NCI-H1930 (cell line): ENCODE results near the gene ACACB.

Source experiments
- DNase-seq, 2 experiments: peaks; one replicate each; lab custom pipeline; 2025; lab: John Stamatoyannopoulos, UW

ACACB gene

DNA sequence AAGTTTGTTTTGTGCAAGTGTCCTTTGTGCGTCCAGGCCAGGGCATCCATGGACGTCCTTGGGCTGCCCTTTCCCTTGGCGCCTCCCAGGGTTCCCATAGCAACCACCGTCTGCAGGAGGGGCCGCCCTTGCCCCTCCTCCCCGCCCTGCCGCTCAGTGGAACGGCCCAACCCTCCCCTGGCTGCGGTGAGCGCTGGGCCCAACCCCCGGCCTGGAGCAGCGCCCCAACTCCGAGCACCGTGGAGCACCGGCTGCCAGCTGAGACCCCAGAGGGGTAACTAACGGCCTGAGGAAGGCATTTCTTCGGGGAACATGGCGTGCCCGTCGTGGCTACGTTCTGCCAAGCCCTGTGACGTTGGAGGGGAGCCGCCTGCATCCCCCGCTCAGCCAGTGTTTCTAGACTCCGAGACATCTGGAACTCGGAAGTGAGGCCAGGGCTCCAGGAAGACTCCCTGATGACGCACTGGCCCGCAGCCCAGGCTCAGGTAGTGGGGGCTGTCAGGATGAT lies 5.3 kb upstream of the ACACB start:
- no peak for DNase-seq

DNA sequence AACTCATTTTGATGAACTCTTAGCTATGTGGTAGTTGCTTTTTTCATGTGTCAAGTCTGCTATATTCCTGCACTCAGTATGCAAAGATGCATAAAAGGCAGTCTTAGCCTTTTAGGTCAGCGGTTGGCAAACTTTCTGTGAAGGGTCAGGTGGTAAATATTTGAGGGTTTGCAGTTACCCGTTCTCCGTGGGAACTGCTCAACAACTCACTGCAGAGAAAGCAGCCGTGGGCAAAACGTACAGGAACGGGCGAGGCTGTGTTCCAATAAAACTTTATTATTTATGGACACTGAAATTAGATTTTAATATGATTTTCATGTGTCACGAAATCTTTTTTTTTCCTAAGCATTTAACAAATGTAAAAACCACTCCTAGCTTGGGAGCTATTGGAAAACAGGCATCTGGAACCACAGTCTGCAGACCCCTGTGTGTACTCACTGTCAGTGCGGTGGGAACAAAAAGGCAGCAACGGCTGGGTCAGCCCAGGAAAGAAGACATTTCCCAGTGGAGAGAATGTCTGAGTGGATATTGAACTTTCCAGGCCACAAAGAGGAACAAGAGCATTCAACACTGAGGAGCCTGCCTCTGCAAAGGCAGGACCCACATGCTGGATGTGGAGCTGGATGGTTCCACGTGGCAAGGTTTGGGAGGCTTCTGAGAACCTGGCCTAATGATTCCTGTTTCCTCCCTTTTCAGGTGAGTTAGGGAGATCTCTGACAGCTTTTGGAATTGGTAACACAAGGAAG lies 3.5 kb upstream of the ACACB start:
- DNase-seq = no peak

GRCh38 chr12:109113661-109114321 lies 2.6 kb upstream of the ACACB start:
- DNase-seq = no peak

DNA sequence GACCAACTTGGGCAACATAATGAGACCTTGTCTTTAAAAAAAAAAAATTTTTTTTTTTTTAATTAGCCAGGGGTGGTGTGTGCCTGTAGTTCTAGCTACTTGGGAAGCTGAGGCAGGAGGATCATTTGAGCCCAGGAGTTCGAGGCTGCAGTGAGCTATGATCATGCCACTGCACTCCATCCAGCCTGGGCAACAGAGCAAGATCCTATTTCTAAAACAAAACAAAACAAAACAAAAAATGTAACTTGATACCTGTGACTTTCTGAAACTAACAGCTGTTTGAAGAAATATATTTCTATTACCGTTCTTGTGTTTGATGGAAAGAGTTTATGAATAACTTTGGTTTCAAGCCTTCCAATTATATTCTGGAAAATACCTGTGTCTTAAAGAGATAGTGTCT lies 1.7 kb upstream of the ACACB start:
- DNase-seq = no peak

GRCh38 chr12:109115404-109115757 lies 1.0 kb upstream of the ACACB start:
- no peak for DNase-seq

- DNase-seq = no peak
These were observed 193 bp downstream of the ACACB start for GRCh38 chr12:109116611-109116949.

- DNase-seq = no peak
These were observed 3.7 kb downstream of the ACACB start for GRCh38 chr12:109120095-109120494.

DNA sequence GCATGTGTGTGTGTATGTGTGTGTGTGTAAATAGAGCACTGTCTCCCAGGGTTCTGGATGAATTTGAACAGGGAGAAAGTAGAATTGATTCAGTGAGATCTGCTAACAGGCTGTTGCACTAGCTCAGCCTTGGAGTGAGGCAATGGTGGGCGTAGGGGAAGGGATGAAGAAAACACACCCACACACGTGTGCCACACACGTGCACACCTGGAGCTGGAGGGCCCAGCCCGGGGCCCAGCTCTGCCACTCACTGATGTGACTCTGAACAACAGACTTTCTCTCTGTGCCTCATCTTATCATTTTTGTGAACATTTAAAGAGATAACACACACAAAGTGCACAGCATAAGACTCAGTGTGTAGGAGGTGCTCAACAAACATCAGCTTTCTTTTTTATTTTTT lies 4.2 kb downstream of the ACACB start:
- no peak for DNase-seq

DNA sequence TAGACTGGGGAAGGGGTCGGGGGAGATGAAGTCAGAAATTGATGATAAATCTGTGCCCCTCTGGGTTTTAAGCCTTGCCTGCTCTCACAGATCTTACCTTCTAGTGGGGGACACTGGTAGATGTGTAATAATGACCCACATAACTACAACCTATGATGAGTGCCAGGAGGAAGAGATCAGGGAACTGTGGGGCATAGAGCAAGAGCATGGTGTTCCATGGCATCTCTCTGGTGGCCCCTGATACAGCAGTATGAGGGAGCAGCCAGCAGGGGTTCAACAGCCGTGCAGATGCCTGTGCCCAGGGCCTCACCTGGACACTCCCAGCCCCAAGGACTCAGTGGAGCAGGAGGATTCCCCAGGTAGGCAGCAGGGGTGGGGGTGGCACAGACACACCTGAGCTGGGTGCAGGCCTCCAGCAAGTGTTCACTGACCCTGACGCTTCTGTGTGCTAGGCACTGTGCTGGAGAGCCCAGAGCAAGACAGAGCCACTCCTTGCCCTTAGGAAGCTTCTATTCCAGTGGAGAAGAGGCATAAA lies 5.0 kb downstream of the ACACB start:
- no peak for DNase-seq

- no peak for DNase-seq
These were observed 8.7 kb downstream of the ACACB start for GRCh38 chr12:109124878-109125648.

- DNase-seq = no peak
These were observed 9.4 kb downstream of the ACACB start for GRCh38 chr12:109125791-109126190.

DNA sequence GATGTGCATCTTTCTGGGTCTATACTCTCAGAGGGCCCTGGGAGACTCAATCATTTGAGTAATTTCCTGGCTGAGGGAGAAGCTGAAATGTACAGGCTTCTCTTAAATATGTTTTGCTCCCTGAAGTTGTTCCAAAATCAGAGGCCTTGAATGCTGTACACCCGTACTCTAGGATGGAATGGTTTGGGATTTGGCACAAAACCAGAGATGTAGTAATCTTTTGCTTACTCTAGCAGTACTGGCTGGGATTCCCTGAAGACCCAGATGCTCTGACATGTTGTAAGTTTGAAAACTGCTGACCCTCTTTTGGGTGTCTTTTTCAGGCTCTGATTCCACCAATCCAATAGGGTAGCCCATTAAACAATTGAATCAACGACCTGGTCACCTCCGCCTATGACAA lies 10.4 kb downstream of the ACACB start:
- DNase-seq = no peak

DNA sequence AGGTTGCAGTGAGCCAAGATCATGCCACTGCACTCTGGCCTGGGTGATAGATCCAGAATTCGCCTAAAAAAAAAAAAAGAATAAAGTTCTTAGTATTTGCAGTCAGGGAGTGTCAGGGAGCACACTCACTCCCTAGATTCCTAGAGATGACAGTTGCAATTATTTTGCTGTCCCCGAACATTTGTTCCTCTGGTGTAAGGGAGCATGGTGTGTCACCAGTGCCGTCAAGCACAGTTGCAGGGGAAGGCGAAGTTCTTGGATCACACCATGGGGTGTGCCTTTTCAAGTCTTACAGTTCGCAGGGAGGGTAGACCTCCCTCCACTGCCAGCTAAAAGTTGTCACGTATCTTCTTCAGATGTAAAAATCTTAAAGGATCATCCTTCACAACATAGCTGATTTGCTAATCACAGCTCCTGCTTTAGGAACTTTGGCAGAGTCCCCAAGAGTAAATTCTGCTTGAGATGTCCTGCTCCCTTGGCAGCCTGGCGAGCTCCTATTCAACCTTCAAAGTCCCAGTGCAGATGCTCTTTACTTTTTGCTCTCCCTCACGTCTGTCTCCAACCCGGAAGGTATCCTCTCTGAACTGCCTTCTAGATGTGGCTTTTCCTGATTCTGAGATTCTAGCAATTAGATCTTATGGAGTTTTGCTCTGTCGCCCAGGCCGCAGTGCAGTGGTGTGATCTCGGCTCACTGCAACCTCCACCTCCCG lies 11.3 kb downstream of the ACACB start:
- no peak for DNase-seq

DNA sequence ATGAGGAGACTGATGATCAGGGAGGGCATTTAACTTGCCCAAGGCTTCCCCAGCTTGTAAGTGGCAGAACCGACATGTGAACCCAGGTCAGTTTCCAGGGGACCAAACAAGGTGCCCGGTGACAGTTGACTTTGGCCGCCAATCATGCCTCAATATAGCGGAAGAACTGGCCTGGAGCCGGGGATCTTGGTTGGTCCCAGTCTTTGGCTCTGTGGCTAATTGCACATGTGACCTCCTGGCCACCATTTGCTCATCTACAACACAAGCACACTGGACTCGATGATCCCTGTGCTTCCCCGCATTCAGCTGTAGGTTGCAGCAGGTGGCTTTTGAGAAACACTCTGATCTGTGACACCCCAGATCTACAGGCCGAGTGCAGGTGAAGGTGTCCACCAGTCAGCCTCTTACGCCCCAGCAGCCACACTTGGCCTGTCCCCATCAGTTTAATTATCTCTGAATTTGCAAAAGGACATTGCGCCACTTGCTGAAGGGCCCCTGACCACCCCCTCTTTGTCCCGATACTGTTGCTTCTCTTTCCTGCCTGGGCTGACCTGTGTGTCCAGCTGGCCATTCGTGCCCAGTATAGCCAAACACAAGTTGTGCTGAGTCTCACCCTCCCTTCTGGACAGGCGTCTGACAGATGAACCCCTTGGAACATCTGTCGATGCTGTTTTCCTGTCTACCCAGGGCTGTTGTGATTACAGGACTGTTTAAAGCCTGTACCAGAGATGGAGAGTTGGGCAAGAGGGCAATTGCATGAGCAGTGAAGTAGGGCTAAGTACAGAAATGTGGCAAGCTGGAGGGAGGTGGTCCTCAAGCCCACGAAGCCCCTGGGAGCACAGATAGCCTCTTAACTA lies 14.1 kb downstream of the ACACB start:
- DNase-seq = no peak

DNA sequence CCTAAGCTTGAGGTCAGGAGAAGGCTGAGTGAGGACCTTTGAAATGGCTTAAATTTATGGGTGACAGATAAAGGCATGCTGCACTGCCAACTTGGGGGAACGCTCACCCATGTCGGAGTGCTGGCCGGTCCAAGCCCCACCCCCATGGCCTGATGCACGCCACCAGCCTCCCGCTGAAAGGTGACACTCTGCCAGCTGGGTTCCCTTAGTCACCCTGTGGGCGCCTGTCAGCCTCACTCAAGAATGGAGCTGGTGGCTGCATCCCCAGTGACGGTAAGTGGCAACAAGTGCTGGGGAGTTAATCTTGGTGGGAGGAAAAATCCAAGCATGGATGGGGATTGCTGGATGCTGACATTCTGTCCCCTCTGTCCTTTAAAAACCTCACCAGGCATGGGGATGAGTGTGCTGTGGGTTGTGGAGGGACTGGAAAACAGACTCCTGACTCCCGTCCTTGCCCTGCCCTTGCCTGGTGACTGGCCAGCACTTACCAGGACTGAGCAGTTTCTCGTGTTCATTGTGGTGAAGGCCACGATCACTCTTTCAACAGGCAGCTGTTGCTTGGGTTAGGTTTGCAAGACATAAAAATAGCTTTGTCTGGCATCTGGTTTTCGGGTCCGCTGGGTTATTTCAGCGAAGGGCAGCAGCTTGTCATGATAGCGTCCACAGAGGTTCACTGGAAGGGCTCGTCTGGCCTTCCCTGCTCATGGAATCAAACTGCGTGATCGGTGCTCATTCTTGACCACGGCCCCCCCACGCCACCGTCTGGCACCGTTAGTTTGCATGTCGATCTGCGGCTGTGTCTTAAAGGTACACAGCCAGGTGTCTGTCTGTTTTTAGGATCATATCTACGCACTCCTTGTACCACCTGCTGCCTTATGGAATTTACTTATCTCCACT lies 15.0 kb downstream of the ACACB start:
- DNase-seq = no peak

DNA sequence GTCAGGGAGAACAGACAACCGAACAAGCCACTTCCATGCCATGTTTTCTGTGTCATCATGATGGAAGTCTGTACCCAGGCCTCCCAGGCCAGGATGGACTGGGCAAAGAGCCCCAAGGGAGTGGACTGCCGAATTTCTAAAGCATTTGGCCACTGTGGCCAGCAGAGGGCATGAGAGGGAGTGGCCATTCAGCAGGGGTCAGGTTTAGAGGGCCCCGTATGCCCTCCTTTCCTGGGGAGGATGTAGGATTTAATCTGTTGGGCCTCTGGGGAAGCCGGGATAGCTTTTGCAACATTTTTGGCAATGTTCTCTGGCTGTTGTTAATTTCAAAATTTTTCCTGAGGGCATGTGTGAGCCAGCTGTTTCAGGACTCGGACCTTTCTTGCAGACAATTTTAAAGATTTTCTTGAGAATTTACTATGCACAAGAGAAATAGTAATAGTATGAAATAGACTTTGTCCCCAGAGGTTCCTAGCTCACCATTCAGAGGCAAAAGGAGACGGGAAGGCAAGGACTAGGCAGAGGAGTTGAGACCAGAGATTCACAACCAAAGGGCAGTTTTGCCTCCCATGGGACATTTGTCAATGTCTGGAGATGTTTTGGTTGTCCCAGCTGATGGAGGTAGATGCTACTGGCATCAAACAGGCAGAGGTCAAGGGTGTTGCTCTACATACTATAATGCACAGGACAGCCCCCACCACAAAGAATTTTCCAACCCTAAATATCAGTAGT lies 18.0 kb downstream of the ACACB start:
- DNase-seq = no peak

GRCh38 chr12:109137055-109137454 lies 20.7 kb downstream of the ACACB start:
- DNase-seq = no peak

DNA sequence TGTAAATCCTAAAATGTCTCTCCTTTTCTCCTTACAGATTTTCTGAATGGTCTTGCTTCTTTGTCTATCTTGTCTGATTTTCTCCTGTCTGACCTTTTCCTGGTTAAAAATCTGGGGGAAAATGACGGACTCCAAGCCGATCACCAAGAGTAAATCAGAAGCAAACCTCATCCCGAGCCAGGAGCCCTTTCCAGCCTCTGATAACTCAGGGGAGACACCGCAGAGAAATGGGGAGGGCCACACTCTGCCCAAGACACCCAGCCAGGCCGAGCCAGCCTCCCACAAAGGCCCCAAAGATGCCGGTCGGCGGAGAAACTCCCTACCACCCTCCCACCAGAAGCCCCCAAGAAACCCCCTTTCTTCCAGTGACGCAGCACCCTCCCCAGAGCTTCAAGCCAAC lies 23.0 kb downstream of the ACACB start:
- no peak for DNase-seq

GRCh38 chr12:109139791-109140190 lies 23.4 kb downstream of the ACACB start:
- no peak for DNase-seq
